SU-DHL-6 (cell line): ENCODE results near the gene RUNX1.

Experiments
- CTCF ChIP-seq: fragments of 200-600 bp; sonication (generic); IDR thresholded peaks from one replicate; pipeline ENCODE4 v1.5.1; 2017; ENCODE audit warnings: antibody characterized with exemption, mild to moderate bottlenecking, low read length, moderate library complexity; ENCODE audit not compliant: insufficient read depth, poor library complexity, severe bottlenecking
- EZH2phosphoT487 ChIP-seq: fragments of 200-600 bp; sonication (generic), shearing (Covaris generic); conservative IDR thresholded peaks from 2 replicates; pipeline ENCODE4 v1.6.1; 2018; ENCODE audit warnings: mild to moderate bottlenecking, antibody characterized with exemption, low read length, moderate library complexity, mixed read lengths

GRCh38 chr21:34743285-34743684 is 305.8 kb downstream of the RUNX1 start:
- TF ChIP-seq CTCF (no peak), EZH2phosphoT487 (no peak)
